ENCODE data around the gene ACKR4. TPM values are rescaled to one million over a fixed set of nuclear protein-coding genes. Genes with fewer than 3 reads are reported as not detected.

ACKR4 gene
- total and polyA plus RNA-seq, 2 of the 8 experiments (the other 6 are each of a cell fraction or from before 2014, with no cell fraction given): not detected

GRCh38 chr3:132596326-132596725, 744 bp upstream of the ACKR4 start:
- no peak overlapping the region for H2BK12ac ChIP-seq (ENCODE audit: low read depth, low read length)
- no peak overlapping the region for H3K9ac ChIP-seq (replicated peaks in 1 of 4; ENCODE audit: extremely low read depth in 1 of 4, low read depth in 3 of 4, low read length in 3 of 4)
- no peak overlapping the region for H3K14ac ChIP-seq (ENCODE audit: insufficient read length)
- H3K79me1 ChIP-seq (ENCODE audit: low read depth, low read length): no peaks in the 10 kb centered on the region
- H3K23ac ChIP-seq (ENCODE audit: insufficient read length): no peak overlapping the region
- ChIA-PET POLR2A (ENCODE audit: partially characterized antibody) (no interaction called here), CTCF (ENCODE audit: partially characterized antibody) (interaction anchor here (1.0 kb wide), 1 partner anchor 56 kb away, joined by 3 read pairs; no protein-coding TSS in a partner anchor)
- H2BK120ac ChIP-seq (replicated peaks; ENCODE audit: low read depth, low read length): no peak overlapping the region
- no peak overlapping the region for H3K18ac ChIP-seq (ENCODE audit: extremely low read depth, low read length)
- H3K23me2 ChIP-seq (ENCODE audit: low read depth, low read length): no peaks in the 10 kb centered on the region
- no peak overlapping the region for H4K91ac ChIP-seq (replicated peaks; ENCODE audit: insufficient read length, low read length)
- DNase-seq (ENCODE audit: low read depth in 1 of 2, low spot score in 2 of 2) (no peak), FAIRE-seq (no peak)
- no peak overlapping the region for H4K8ac ChIP-seq (ENCODE audit: extremely low read depth, insufficient read depth, low read length)
- no peak overlapping the region for H2BK20ac ChIP-seq (ENCODE audit: low read length)
- no peak overlapping the region for H2BK15ac ChIP-seq (ENCODE audit: low read length)
- H3K36me3 ChIP-seq (ENCODE audit: control insufficient read depth in 2 of 4, insufficient read depth in 4 of 4, low read length in 3 of 4): no peaks in the 10 kb centered on the region
- no peak overlapping the region for H3K56ac ChIP-seq (replicated peaks; ENCODE audit: insufficient read length, low read depth, low read length)
- no peak overlapping the region for H2AK5ac ChIP-seq (ENCODE audit: low read depth, low read length)
- no peak overlapping the region for H2BK5ac ChIP-seq (ENCODE audit: low read depth, low read length)
- H3K9me3 ChIP-seq (ENCODE audit: insufficient read depth in 2 of 2, low read depth in 1 of 2, low read length in 1 of 2): no peaks in the 10 kb centered on the region
- no peaks in the 10 kb centered on the region; a peak in 1 of 7 replicates for H3K4me1 ChIP-seq (replicated peaks in 1 of 4; ENCODE audit: control insufficient read depth in 3 of 4, insufficient read depth in 4 of 4, low read length in 3 of 4)
- H3K27ac ChIP-seq (ENCODE audit: low read depth, low read length): no peak overlapping the region
- no peak overlapping the region for H3K4me2 ChIP-seq (ENCODE audit: insufficient read depth in 1 of 2, low read depth in 2 of 2, low read length in 2 of 2)
- H3K79me2 ChIP-seq (ENCODE audit: control insufficient read depth in 1 of 2, insufficient read depth in 2 of 2, low read length in 2 of 2): no peaks in the 10 kb centered on the region
- no peak overlapping the region for H3K4me3 ChIP-seq (ENCODE audit: extremely low read depth in 1 of 4, insufficient read depth in 2 of 4, low read depth in 3 of 4, low read length in 4 of 4)
- H3K4ac ChIP-seq (replicated peaks; ENCODE audit: insufficient read length, low read depth, low read length): no peak overlapping the region
- H4K20me1 ChIP-seq (replicated peaks in 1 of 2; ENCODE audit: control insufficient read depth in 1 of 2, insufficient read depth in 2 of 2, low read length in 2 of 2): no peaks in the 10 kb centered on the region
- no peak overlapping the region for H4K5ac ChIP-seq (ENCODE audit: insufficient read length, low read depth, low read length)
- H2AFZ ChIP-seq (ENCODE audit: low read length): no peak overlapping the region
- no peaks in the 10 kb centered on the region for H3K27me3 ChIP-seq (replicated peaks in 1 of 4; ENCODE audit: control insufficient read depth in 3 of 4, extremely low read depth in 1 of 4, insufficient read depth in 3 of 4, low read length in 3 of 4)
- TF ChIP-seq KDM4A (IDR thresholded peaks at IDR 0.05; ENCODE audit: low read depth, low read length, severe bottlenecking): no peak
- no peak for TF ChIP-seq SAP30 (IDR thresholded peaks at IDR 0.05; ENCODE audit: insufficient read depth, insufficient replicate concordance, low read length)
- TF ChIP-seq KDM1A (IDR thresholded peaks at IDR 0.05; ENCODE audit: borderline replicate concordance, low read length): no peak
- TF ChIP-seq RNF2 (IDR thresholded peaks at IDR 0.05; ENCODE audit: borderline replicate concordance, low read depth, low read length, missing control alignments, poor library complexity, severe bottlenecking): no peak
- TF ChIP-seq EGR1 (IDR thresholded peaks at IDR 0.05; ENCODE audit: borderline replicate concordance, low read depth, low read length): no peak
- no peak for TF ChIP-seq RFX5 (IDR thresholded peaks at IDR 0.05; ENCODE audit: borderline replicate concordance, low read depth, low read length)
- TF ChIP-seq SUZ12 (IDR thresholded peaks at IDR 0.05; ENCODE audit: low read length): no peak
- TF ChIP-seq NRF1 (IDR thresholded peaks at IDR 0.05; ENCODE audit: low read depth, low read length): no peak
- TF ChIP-seq CBX5 (IDR thresholded peaks at IDR 0.05; ENCODE audit: low read depth, low read length): no peak
- TF ChIP-seq CREB1 (IDR thresholded peaks at IDR 0.05): no peak
- TF ChIP-seq TEAD4 (IDR thresholded peaks at IDR 0.05; ENCODE audit: low read depth, low read length): no peak
- no peak for TF ChIP-seq RXRA (IDR thresholded peaks at IDR 0.05; ENCODE audit: insufficient read depth, low read depth, low read length)
- no peak for TF ChIP-seq MAFK (IDR thresholded peaks at IDR 0.05; ENCODE audit: low read depth, low read length)
- TF ChIP-seq, protein P1, sequence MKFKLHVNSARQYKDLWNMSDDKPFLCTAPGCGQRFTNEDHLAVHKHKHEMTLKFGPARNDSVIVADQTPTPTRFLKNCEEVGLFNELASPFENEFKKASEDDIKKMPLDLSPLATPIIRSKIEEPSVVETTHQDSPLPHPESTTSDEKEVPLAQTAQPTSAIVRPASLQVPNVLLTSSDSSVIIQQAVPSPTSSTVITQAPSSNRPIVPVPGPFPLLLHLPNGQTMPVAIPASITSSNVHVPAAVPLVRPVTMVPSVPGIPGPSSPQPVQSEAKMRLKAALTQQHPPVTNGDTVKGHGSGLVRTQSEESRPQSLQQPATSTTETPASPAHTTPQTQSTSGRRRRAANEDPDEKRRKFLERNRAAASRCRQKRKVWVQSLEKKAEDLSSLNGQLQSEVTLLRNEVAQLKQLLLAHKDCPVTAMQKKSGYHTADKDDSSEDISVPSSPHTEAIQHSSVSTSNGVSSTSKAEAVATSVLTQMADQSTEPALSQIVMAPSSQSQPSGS (IDR thresholded peaks at IDR 0.05; ENCODE audit: low read length): no peak
